Nucleus accumbens (tissue), 56 donors: ENCODE results near the gene HOXD9.
A peak's percentile ranks its signal among the peaks of the same experiment; 100 is the strongest.

Source experiments
- DNase-seq, 56 donors: peaks; one replicate each; lab custom pipeline; 2025; lab: John Stamatoyannopoulos, UW

The HOXD9 gene

GRCh38 chr2:176107731-176108181, 14.8 kb upstream of the HOXD9 start:
- DNase-seq = no peak

GRCh38 chr2:176109192-176109901, 13.2 kb upstream of the HOXD9 start:
- DNase-seq = no peak

GRCh38 chr2:176109946-176110345, 12.6 kb upstream of the HOXD9 start:
- no peak for DNase-seq

- DNase-seq = no peak
These were observed 11.9 kb upstream of the HOXD9 start for GRCh38 chr2:176110415-176111308.

GRCh38 chr2:176111309-176111663, 11.2 kb upstream of the HOXD9 start:
- DNase-seq = peak in 1 of 56 donors; percentile 2

- DNase-seq = no peak
These were observed 10.6 kb upstream of the HOXD9 start for GRCh38 chr2:176111846-176112374.

GRCh38 chr2:176112375-176113302, 9.9 kb upstream of the HOXD9 start:
- no peak for DNase-seq

- no peak for DNase-seq
These were observed 8.2 kb upstream of the HOXD9 start for GRCh38 chr2:176114120-176114929.

GRCh38 chr2:176114930-176115625, 7.4 kb upstream of the HOXD9 start:
- DNase-seq = no peak

GRCh38 chr2:176115883-176116813, 6.4 kb upstream of the HOXD9 start, which contains the start of gene HOXD10:
Gene HOXD10 (plus strand): TSS chr2:176116778. CDS start chr2:176116834, 56 bp downstream.
- DNase-seq = no peak

GRCh38 chr2:176117162-176117822, 5.2 kb upstream of the HOXD9 start:
- DNase-seq = no peak

GRCh38 chr2:176117823-176118371, 4.6 kb upstream of the HOXD9 start:
- no peak for DNase-seq

- no peak for DNase-seq
These were observed 3.7 kb upstream of the HOXD9 start for GRCh38 chr2:176118601-176119339.

- no peak for DNase-seq
These were observed 1.9 kb upstream of the HOXD9 start for GRCh38 chr2:176120364-176121189.
